HG02973 (cell line): ENCODE data around the gene SORBS2.
"Not testable (repeated sequence)": the region's sequence is repeated elsewhere in the genome, so short reads cannot be mapped to it uniquely, and the experiment has no call there.

ENCODE experiments used
- ATAC-seq: cut with Tn5 transposase; IDR thresholded peaks from one replicate; pipeline ENCODE4 v1.9.1; 2021; ENCODE audit warnings: moderate library complexity; ENCODE audit not compliant: unreplicated experiment

SORBS2 gene

GRCh38 chr4:185811509-185812364, at the start of gene SORBS2:
Gene SORBS2, minus strand, starts transcription at chr4:185812194. Its CDS starts 121,623 bp downstream, at chr4:185690571.
- ATAC-seq, result peak; percentile 86

- ATAC-seq, result no peak
Observed at GRCh38 chr4:185859111-185859510, 47.1 kb upstream of the SORBS2 start.

- ATAC-seq, result not testable (repeated sequence)
Observed at GRCh38 chr4:185857561-185857960, 45.6 kb upstream of the SORBS2 start.

- ATAC-seq, result no peak
Observed at GRCh38 chr4:185853841-185854240, 41.8 kb upstream of the SORBS2 start.

- no peak for ATAC-seq
Observed at GRCh38 chr4:185852961-185853360, 41.0 kb upstream of the SORBS2 start.

GRCh38 chr4:185849664-185850550, 37.9 kb upstream of the SORBS2 start:
- ATAC-seq, result no peak

GRCh38 chr4:185847352-185848097, 35.5 kb upstream of the SORBS2 start:
- ATAC-seq, result no peak

GRCh38 chr4:185846505-185847150, 34.6 kb upstream of the SORBS2 start:
- ATAC-seq, result no peak

- ATAC-seq, result no peak
Observed at GRCh38 chr4:185845966-185846365, 34.0 kb upstream of the SORBS2 start.

GRCh38 chr4:185841451-185841850, 29.5 kb upstream of the SORBS2 start:
- no peak for ATAC-seq

- ATAC-seq, result no peak
Observed at GRCh38 chr4:185840953-185841352, 29.0 kb upstream of the SORBS2 start.

GRCh38 chr4:185840201-185840600, 28.2 kb upstream of the SORBS2 start:
- no peak for ATAC-seq

GRCh38 chr4:185839770-185840169, 27.8 kb upstream of the SORBS2 start:
- no peak for ATAC-seq

- no peak for ATAC-seq
Observed at GRCh38 chr4:185839194-185839712, 27.3 kb upstream of the SORBS2 start.

GRCh38 chr4:185838514-185839193, 26.7 kb upstream of the SORBS2 start:
- no peak for ATAC-seq

GRCh38 chr4:185838104-185838452, 26.1 kb upstream of the SORBS2 start:
- no peak for ATAC-seq

GRCh38 chr4:185837415-185838103, 25.6 kb upstream of the SORBS2 start:
- ATAC-seq, result no peak

- ATAC-seq, result no peak
Observed at GRCh38 chr4:185836241-185837084, 24.5 kb upstream of the SORBS2 start.
